Measurements from ENCODE around the gene RBM33. TPM values are rescaled to one million over a fixed set of nuclear protein-coding genes. Genes with fewer than 3 reads are reported as not detected.

RBM33 gene
- polyA plus RNA-seq, 1 donor (not counting 4 experiments of a cell fraction or from before 2014, with no cell fraction given) = 8.9 TPM

- Histone ChIP-seq H2AFZ (ENCODE audit: control insufficient read depth, low read length) (no peak overlapping the region), H3K9me3 (ENCODE audit: control insufficient read depth, low read depth, low read length) (no peaks in the 10 kb centered on the region), H3K27ac (ENCODE audit: control insufficient read depth, insufficient read depth, low read length) (no peak overlapping the region), H3K4me3 (ENCODE audit: control insufficient read depth in 2 of 3, extremely low read depth in 1 of 3, insufficient read depth in 2 of 3, low read depth in 1 of 3, low read length in 3 of 3) (no peak overlapping the region), H3K4me1 (ENCODE audit: control insufficient read depth, extremely low read depth, insufficient read depth, low read length) (peaks cover 26% of the 10 kb centered on the region), H3K27me3 (ENCODE audit: control insufficient read depth, extremely low read depth, insufficient read depth, low read length) (no peaks in the 10 kb centered on the region), H3K36me3 (ENCODE audit: control insufficient read depth in 2 of 2, extremely low read depth in 1 of 2, insufficient read depth in 2 of 2, low read length in 2 of 2) (peaks cover 0 to 8% of the 10 kb centered on the region in 2 experiments), H3K9ac (ENCODE audit: control insufficient read depth, extremely low read depth, insufficient read depth, low read length) (no peak overlapping the region), H3K4me2 (ENCODE audit: control insufficient read depth, extremely low read depth, insufficient read depth, low read depth, low read length) (no peak overlapping the region), H4K20me1 (ENCODE audit: control insufficient read depth, extremely low read depth, insufficient read depth, low read length) (peaks cover 3% of the 10 kb centered on the region), H3K9me1 (ENCODE audit: control insufficient read depth, extremely low read depth, insufficient read depth, low read length) (no peaks in the 10 kb centered on the region), H3K79me2 (ENCODE audit: control insufficient read depth, insufficient read depth, low read length) (peaks cover 89% of the 10 kb centered on the region)
- dilution Hi-C loops (cut with MboI; ENCODE audit: extremely low pct_ligation_motif_present, low sequenced_read_pairs) = no loop called here
- TF ChIP-seq EZH2 (IDR thresholded peaks at IDR 0.05; ENCODE audit: low read length) (no peak), CTCF (optimal IDR thresholded peaks at IDR 0.05 in 1 of 3, IDR thresholded peaks at IDR 0.05 in 1 of 3, conservative IDR thresholded peaks at IDR 0.05 in 1 of 3; ENCODE audit: extremely low read depth in 1 of 3, insufficient read depth in 2 of 3, low read length in 3 of 3) (no peak)
- no peak for FAIRE-seq
- no peak for DNase-seq (ENCODE audit: low read depth, low spot score)
Observed at GRCh38 chr7:155647734-155648133, 3.3 kb downstream of the RBM33 start.

- DNase-seq (ENCODE audit: low read depth, low spot score) (no peak), FAIRE-seq (no peak)
- no peak overlapping the region for H3K9ac ChIP-seq (ENCODE audit: control insufficient read depth, extremely low read depth, insufficient read depth, low read length)
- peaks cover 93% of the 10 kb centered on the region for H3K79me2 ChIP-seq (ENCODE audit: control insufficient read depth, insufficient read depth, low read length)
- H3K9me1 ChIP-seq (ENCODE audit: control insufficient read depth, extremely low read depth, insufficient read depth, low read length) = no peaks in the 10 kb centered on the region
- TF ChIP-seq CTCF (optimal IDR thresholded peaks at IDR 0.05 in 1 of 3, IDR thresholded peaks at IDR 0.05 in 1 of 3, conservative IDR thresholded peaks at IDR 0.05 in 1 of 3; ENCODE audit: extremely low read depth in 1 of 3, insufficient read depth in 2 of 3, low read length in 3 of 3) = no peak
- TF ChIP-seq EZH2 (IDR thresholded peaks at IDR 0.05; ENCODE audit: low read length) = no peak
- H3K4me1 ChIP-seq (ENCODE audit: control insufficient read depth, extremely low read depth, insufficient read depth, low read length) = peaks cover 29% of the 10 kb centered on the region
- no peak overlapping the region for H2AFZ ChIP-seq (ENCODE audit: control insufficient read depth, low read length)
- no peaks in the 10 kb centered on the region for H3K27me3 ChIP-seq (ENCODE audit: control insufficient read depth, extremely low read depth, insufficient read depth, low read length)
- dilution Hi-C loops (cut with MboI; ENCODE audit: extremely low pct_ligation_motif_present, low sequenced_read_pairs) = no loop called here
- peaks cover 3% of the 10 kb centered on the region for H4K20me1 ChIP-seq (ENCODE audit: control insufficient read depth, extremely low read depth, insufficient read depth, low read length)
- no peak overlapping the region for H3K27ac ChIP-seq (ENCODE audit: control insufficient read depth, insufficient read depth, low read length)
- H3K9me3 ChIP-seq (ENCODE audit: control insufficient read depth, low read depth, low read length) = no peaks in the 10 kb centered on the region
- H3K4me2 ChIP-seq (ENCODE audit: control insufficient read depth, extremely low read depth, insufficient read depth, low read depth, low read length) = no peak overlapping the region
- peaks cover 0 to 8% of the 10 kb centered on the region in 2 experiments for H3K36me3 ChIP-seq (ENCODE audit: control insufficient read depth in 2 of 2, extremely low read depth in 1 of 2, insufficient read depth in 2 of 2, low read length in 2 of 2)
- H3K4me3 ChIP-seq (ENCODE audit: control insufficient read depth in 2 of 3, extremely low read depth in 1 of 3, insufficient read depth in 2 of 3, low read depth in 1 of 3, low read length in 3 of 3) = no peak overlapping the region
Observed at GRCh38 chr7:155648752-155649339, 4.4 kb downstream of the RBM33 start.
